ENCODE measurements around the gene LSP1.

LSP1 gene

DNA sequence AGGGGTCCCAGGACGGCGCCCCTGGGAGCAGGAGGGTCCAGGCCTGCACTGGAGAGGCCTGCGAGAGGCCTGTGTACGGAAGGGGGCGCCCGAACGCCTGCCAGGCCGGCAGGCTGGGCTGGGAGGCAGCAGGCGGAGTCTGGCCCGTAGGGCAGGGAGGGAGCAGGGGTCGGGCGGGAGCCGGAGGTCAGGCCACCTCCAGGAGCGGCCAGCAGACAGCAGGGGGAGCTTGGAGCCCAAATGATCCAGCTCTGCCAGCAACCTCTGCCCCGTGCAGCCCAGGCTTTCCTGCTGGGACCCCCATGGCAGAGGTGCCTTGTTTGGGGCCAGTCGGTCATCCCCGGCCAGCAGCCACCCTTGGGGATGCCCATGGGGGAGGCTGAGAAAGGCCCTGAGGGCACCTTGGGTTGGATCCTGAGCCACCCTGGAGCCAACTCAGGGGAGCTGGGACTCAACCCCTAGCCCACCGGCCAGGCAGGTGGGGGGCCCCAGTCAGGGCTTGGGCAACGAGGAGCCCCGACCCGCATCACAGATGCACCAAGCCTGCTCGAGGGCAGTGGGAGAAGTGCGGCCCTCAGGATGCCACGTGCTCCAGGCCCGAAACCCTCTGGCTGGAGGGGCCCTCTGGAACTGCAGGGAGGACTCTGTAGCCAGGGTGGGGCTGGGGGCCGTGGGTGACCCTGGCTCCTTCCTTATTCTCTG lies 27.7 kb upstream of the LSP1 start:
- DNase-seq, result no peak

- no peak for DNase-seq
Observed at GRCh38 chr11:1825785-1826451, 27.0 kb upstream of the LSP1 start.

DNA sequence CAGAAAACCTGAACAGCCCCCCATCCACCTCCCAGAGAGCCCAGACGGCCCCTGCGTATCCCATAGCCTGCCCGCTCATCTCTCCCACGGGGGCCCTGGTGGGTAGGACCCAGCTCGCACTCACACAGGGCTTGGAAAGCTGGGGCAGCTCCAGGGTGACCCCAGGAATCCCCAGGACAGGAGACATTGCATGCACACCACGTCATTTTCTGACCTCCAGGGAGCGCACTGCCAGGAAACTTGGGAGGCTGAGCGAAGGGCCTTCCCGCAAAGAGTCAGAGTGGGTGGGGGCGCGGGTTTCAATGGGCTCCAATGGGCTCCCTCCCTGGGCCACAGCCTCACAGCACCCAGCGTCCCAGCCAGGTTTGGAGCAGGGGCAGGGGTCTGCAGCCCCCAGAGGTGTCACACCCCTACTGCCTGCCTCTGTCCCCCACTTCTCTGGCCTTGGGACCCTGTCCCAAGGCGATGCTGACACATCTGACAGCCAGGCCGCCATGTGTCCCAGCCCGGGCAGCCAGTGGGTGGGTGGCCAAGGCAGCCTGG lies 26.3 kb upstream of the LSP1 start:
- no peak for DNase-seq

DNA sequence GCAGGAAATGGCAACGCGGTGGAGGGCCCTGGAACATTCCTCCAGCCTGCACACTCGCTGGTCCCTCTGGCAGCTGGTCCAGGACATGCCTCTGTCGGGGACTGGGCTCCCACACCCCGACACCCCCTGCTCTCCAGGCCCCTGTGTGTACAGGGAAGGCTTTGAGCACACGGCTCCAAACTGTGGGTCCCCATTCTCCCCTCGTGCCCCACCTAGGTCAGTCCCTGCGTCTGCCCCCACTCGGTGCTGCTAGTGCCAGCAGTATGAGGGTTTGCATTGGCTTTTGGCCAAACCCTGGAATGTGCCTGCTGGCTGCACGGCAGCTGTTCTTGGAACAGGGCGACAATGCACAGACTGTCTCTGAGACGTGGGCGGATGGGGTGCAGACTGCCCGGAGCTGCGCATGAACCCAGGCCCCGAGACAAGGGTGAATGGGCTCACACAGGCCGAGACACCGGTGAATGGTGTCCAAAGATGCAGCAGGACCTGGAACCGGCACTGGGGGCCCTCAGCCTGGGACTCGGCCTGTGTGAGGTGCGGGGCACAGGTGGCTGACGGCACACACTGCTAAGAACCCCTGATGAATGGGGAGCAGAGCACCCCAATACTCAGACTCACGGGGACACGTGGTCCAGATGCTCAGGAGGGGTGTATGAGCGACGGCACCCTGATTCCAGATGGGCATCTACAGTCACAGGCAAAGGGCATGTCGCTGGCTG lies 25.6 kb upstream of the LSP1 start:
- no peak for DNase-seq

GRCh38 chr11:1827931-1828330 lies 25.0 kb upstream of the LSP1 start:
- no peak for DNase-seq

DNA sequence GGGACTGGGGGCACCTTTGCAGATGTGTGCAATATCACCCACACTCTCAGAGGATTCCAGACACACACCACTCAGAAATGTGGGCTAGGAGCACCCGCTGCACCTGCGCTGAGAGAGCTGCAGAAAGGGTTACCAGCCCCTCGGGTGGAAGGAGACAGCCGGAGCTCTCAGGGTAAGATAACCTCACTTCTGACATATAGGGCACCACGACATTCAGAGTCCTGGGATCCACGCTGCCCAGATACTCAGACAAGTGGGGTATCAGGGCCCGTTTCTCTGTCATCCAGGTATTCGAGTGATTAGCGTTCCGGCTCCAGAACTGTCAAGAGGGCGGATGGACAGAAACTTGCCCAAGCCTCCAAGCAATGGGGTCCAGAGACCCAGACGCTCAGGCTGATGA lies 24.3 kb upstream of the LSP1 start:
- DNase-seq, result no peak

GRCh38 chr11:1829039-1829820 lies 23.7 kb upstream of the LSP1 start:
- no peak for DNase-seq

DNA sequence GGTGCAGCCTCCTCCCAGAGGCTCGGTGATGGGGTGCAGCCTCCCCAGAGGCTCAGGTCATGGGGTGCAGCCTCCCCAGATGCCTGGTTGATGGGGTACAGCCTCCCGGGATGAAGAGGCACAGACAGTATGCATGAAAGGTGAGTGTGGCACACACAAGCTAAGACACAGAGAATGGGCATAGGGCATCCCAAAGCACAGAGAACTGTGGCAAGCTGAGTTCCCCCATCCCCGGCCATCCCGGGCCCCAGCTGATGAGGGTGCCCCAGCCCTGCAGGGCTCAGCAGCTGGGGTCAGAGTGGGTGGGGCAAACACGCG lies 22.9 kb upstream of the LSP1 start:
- DNase-seq, result no peak

DNA sequence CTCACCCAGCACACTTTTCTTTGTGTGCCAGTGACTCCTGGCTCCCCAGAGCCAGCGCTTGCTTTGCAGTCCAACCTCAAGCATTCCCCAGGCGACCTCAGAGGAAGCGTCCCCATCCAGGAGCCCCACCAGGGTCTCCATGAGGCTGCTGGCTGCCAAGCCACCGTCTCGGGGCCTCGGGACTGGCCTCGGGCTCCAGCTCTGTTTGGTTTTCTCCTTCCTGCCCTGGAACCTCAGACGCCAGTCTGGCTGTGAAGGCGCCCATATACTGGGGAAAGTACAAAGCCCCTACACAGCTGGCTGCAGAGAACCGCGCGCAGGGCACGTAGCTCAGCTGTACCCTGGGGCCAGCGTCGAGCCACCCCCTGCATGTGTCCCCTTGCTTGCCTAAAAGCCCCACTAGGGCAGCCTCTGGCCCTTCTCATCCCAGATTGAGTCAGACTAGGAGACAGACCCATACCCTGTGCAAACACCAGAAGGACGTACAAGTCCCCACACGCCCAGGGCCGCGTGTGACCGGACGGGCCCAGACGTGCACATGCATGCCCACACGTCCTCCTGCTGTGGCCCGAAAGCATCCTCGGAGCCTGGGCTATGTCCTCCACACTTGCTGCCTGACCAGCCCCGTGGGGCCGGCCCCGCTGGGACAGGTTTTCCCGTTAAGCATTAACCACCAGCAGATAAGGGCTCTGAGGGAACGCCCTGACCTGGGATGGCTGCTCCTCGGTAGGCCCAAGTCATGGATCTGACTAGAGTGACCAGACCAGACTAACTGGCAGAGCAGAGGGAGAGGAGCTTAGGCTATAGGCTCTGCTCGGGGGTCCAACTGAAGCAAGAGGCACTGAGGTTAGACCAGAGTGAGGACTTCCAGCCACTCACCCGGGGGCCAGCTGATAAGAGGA lies 22.3 kb upstream of the LSP1 start:
- DNase-seq, result no peak

GRCh38 chr11:1831338-1832210 lies 21.3 kb upstream of the LSP1 start:
- no peak for DNase-seq

GRCh38 chr11:1832211-1832919 lies 20.5 kb upstream of the LSP1 start:
- peak; percentile 58 to 66 for DNase-seq

- DNase-seq, result no peak
Observed at GRCh38 chr11:1832920-1833295, 20.0 kb upstream of the LSP1 start.

DNA sequence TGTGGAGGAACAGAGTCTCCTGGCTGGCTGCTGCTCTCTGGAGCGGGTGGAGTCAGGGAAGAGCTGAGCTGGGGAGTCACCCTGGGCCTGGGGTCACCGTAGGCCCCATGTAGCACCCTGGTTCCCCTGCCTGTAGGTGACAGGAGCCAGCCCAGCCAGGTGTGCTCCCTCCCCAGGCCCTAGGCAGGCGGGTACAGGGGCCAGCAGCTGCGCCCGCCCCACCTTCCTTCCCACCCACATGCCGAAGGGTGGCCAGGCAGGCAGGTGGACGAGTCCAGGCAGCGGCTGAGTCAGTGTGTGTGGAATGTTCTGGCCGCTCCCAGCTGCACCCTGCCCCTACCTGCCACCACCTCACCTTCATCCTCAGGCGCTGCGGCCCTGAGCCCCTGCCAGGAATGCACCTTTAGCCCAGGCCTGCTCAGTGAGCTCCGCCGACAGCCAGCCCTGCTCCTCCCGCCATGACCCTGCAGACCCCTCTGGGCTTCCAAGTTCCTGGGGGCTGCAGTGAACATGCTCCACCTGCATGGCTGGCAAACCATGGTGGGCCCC lies 18.7 kb upstream of the LSP1 start:
- DNase-seq, result no peak

GRCh38 chr11:1834779-1835670 lies 17.9 kb upstream of the LSP1 start, which contains the start of gene SYT8:
SYT8 (plus strand) TSS chr11:1834990; CDS start chr11:1835106, 116 bp downstream.
- DNase-seq, result no peak

DNA sequence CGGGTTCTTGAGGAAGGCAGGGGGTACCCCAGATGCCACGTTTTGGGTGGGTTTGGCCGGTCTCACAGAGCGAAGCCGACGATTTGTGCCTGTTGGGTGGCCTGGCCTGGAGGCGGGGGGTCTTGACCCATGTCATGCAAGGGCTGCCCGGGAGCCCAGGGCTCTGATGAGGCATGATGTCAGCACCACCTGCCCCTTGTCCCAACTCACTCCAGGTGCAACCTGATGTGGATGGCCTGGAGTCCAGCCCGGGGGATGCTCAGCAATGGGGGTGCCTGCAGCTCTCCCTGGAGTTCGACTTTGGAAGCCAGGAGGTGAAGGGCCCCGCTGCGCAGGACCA lies 17.2 kb upstream of the LSP1 start:
- no peak for DNase-seq

DNA sequence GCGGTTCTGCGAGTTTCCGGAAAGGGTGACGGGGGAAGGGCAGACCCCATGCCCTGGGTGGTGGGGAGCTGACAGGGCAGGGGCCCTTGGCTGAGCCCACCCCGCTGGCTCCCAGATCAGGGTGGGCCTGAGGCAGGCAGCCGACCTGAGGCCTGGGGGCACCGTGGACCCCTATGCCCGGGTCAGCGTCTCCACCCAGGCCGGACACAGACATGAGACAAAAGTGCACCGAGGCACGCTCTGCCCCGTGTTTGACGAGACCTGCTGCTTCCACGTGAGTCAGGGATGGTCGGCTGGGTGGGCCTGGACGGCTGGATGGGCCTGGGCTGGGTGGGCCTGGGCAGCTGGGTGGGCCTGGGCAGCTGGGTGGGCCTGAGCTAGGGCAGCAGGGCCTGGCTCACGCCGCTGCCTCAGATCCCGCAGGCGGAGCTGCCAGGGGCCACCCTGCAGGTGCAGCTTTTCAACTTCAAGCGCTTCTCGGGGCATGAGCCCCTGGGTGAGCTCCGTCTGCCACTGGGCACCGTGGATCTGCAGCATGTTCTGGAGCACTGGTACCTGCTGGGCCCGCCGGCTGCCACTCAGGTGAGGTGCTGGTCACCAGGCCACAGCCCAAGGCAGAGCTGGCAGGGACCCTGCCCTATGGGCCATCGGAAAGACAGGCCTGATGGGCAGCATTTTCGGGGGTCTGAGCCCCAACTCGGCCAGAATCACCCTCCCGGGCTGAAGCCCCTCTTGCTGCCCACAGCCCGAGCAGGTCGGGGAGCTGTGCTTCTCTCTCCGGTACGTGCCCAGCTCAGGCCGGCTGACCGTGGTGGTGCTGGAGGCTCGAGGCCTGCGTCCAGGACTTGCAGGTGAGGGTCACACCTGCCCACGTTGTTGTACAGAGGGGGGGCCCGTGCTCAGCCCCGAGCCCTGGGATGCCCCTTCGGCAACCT lies 16.6 kb upstream of the LSP1 start:
- DNase-seq, result no peak

- peak; percentile 72 to 74 for DNase-seq
Observed at GRCh38 chr11:1837171-1838076, 15.5 kb upstream of the LSP1 start.
